Heart left ventricle (tissue), 16 donors: ENCODE data around the gene KCNJ12. TPM values are rescaled to one million over a fixed set of nuclear protein-coding genes. Genes with fewer than 3 reads are reported as not detected.
"Not testable (repeated sequence)": the region's sequence is repeated elsewhere in the genome, so short reads cannot be mapped to it uniquely, and the experiment has no call there.

Experiments used
- ATAC-seq, 4 donors: fragments of 200-7000 bp; cut with Tn5 transposase; one replicate each; pipeline ENCODE4 v1.9.1; 2020 to 2022; ENCODE audit warnings: moderate library complexity in 4 of 4, mild to moderate bottlenecking in 3 of 4, moderate number of reproducible peaks in 1 of 4
- DNase-seq, 5 donors: peaks; one replicate each; pipeline ENCODE4 v3.0.0-alpha.2; 2020
- H3K27ac ChIP-seq, 12 donors: fragments of 200-600 bp; sonication (generic) in 4 of 12; one replicate each; pipeline versions ENCODE4 v1.5.0 to v1.8.0; 2016 to 2022; ENCODE audit warnings: mild to moderate bottlenecking in 2 of 12
- H3K27me3 ChIP-seq, 9 donors: fragments of 200-600 bp; sonication (generic) in 2 of 9; one replicate each; pipeline versions ENCODE4 v1.5.1 to v1.8.0; 2016 to 2022; ENCODE audit warnings: mild to moderate bottlenecking in 3 of 9
- H3K36me3 ChIP-seq, 9 donors: fragments of 200-600 bp; sonication (generic) in 2 of 9; one replicate each; pipeline versions ENCODE4 v1.5.0 to v1.8.0; 2018 to 2022; ENCODE audit warnings: mild to moderate bottlenecking in 2 of 9
- H3K4me1 ChIP-seq, 12 donors: fragments of 200-600 bp; sonication (generic) in 4 of 12; one replicate each; pipeline versions ENCODE4 v1.5.0 to v1.8.0; 2016 to 2022; ENCODE audit warnings: mild to moderate bottlenecking in 3 of 12
- H3K4me3 ChIP-seq, 12 donors: fragments of 200-600 bp; sonication (generic) in 4 of 12; one replicate each; pipeline versions ENCODE4 v1.5.0 to v1.8.0; 2017 to 2022; ENCODE audit warnings: mild to moderate bottlenecking in 9 of 12, moderate library complexity in 4 of 12
- H3K9me3 ChIP-seq, 12 donors: fragments of 200-600 bp; sonication (generic) in 4 of 12; one replicate each; pipeline versions ENCODE4 v1.5.0 to v1.8.0; 2016 to 2022; ENCODE audit warnings: mild to moderate bottlenecking in 1 of 12
- CTCF ChIP-seq, 12 donors: fragments of 200-600 bp; sonication (generic) in 4 of 12; IDR thresholded peaks; one replicate each; pipeline versions ENCODE4 v1.5.0 to v1.8.0; 2018 to 2022; ENCODE audit warnings: antibody characterized with exemption in 12 of 12, mild to moderate bottlenecking in 5 of 12
- POLR2A ChIP-seq, 2 donors: fragments of 450-650 bp; IDR thresholded peaks; one replicate each; pipeline ENCODE4 v1.6.1; 2017; ENCODE audit warnings: antibody characterized with exemption in 2 of 2, mild to moderate bottlenecking in 2 of 2, moderate library complexity in 2 of 2
- WGBS, 4 donors: extraction: QIAGEN DNeasy Blood & Tissue Kit in 2 of 4; methylation state at CpG; one replicate each; pipeline versions ENCODE4 v1.1.5 to v1.1.7; 2013 to 2018; 5-methylcytosine and 5-hydroxymethylcytosine counted together
- intact Hi-C, 10 donors: fragments of 100-400 bp; cut with DNase I; formaldehyde crosslinking; loops; one replicate each; pipeline versions ENCODE4 v1.11.1 to v1.14.2; 2022
- polyA plus RNA-seq, 2 donors: library from polyadenylated mRNA; stranded (reverse); fragments of 200-250 nt; gene quantifications; one replicate each; pipeline ENCODE4 v1.2.3, GENCODE V29; 2013
- total RNA-seq, 9 donors: library from RNA; depleted of rRNA in 2 of 9; stranded (reverse); fragments of >200 nt in 2 of 9; fragmentation: NEBNext Ultra II Directional in 3 of 9; extraction: Animal tissue kit (Norgen Biotek cat#: 25700) in 3 of 9; gene quantifications; one replicate each; pipeline versions ENCODE4 v1.1.0 to v1.2.4, GENCODE V29; 2016 to 2023
- donor health status: ischemic (EF 13 %, LVEDD 7.1; RV severe dilation, severe dysfunction).
- donor health status: healthy with polysubstance abuse.
- donor health status: DM: no; HTN: yes; CAD: no.
- donor health status: DM: no; HTN: no; CAD: no.
- donor health status: ischemic (EF 25% LVEDD 6.9; RV normal size, moderate dysfunction).
- donor health status: ischemic (EF 25% LVEDD 5.7; RV mildly dilated, moderate dysfunction).
- donor health status: healthy.
- donor health status: DM: yes; HTN: yes; CAD: no.
- donor health status: ischemic (EF 35%, LVEDD 5.7; RV mildly dilated, moderate dysfunction).
- donor health status: nonischemic (EF 11% LVEDD 7.7; RV severe dilation, severe dysfunction).
- donor health status: DM: yes; HTN: yes; CAD: no.
- donor health status: PGD.
- donor health status: ischemic (EF 29% LVEDD 5.4; RV normal size, mild dysfunction).
- donor health status: nonischemic (EF 23%, LVEDD 6.1; RV moderate dilation, normal function).

Gene KCNJ12
- total and polyA plus RNA-seq, 11 donors: 6.6 to 24.2 (median 9.0) TPM

- intact Hi-C loops: no loop called here
- 89 to 96% (median 94%) methylated on average over 9 of the region's 9 CpGs for WGBS, 4 donors
- TF ChIP-seq POLR2A (IDR thresholded peaks at IDR 0.05) (no peak), CTCF (IDR thresholded peaks at IDR 0.05) (no peak)
- peaks cover 0 to 21% (median 0%) of the 10 kb centered on the region in 12 donors for H3K4me1 ChIP-seq
- H3K4me3 ChIP-seq: no peak overlapping the region
- H3K27me3 ChIP-seq: no peaks in the 10 kb centered on the region
- no peak for DNase-seq
- H3K27ac ChIP-seq: no peak overlapping the region
- H3K9me3 ChIP-seq: no peaks in the 10 kb centered on the region
- no peak for ATAC-seq
- peaks cover 0 to 2% (median 0%) of the 10 kb centered on the region in 9 donors for H3K36me3 ChIP-seq
Measured at GRCh38 chr17:21417921-21418320, 41.8 kb downstream of the KCNJ12 start.

DNA sequence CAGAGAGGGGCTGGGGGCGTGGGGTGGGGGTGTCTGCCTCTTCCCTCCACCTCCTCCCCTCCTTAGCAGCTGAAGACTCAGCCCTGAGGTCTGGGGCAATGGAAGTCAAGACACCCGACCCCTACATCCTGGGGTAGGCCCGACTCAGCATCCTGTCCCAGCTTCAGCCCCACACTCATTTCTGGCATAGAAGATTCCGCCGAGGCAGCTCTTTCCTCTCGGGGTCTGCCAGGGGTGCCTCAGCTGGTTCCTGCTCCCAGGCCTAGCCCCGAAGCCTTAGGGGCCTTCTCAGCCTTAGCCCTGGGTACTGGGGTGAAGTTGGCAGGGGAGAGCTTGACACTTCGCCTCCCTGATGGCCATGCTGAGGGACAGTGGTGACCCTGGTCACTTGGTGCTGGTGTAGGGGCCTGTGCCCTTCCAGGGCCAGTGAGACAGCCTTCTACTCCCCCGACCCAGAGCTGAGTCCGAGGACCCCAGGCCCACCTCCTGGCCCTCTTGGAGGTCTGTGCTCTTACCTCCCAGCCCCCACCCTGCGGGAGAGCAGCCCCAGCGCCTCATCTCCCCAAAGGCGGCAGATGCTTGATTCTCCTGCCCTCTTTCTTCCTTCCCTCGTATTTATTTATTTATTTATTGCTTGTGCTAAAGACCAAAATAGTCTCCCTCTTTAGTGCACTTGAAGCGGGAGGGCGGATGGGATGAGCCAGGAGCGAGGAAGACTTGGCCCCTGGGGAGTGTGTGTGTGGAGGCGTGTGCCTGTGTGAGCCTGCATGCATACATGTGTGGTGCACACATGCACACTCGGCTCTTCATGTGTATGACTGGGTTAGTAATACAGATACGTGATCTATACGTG, 42.5 kb downstream of the KCNJ12 start:
- H3K4me3 ChIP-seq: no peak overlapping the region
- TF ChIP-seq CTCF (IDR thresholded peaks at IDR 0.05): no peak
- TF ChIP-seq POLR2A (IDR thresholded peaks at IDR 0.05): no peak
- H3K27ac ChIP-seq: no peak overlapping the region
- H3K9me3 ChIP-seq: no peaks in the 10 kb centered on the region
- peaks cover 0 to 2% (median 0%) of the 10 kb centered on the region in 9 donors for H3K36me3 ChIP-seq
- intact Hi-C loops: no loop called here
- ATAC-seq (no peak), DNase-seq (no peak)
- peaks cover 0 to 26% (median 2%) of the 10 kb centered on the region in 12 donors for H3K4me1 ChIP-seq
- 71 to 84% (median 77%) methylated on average over 18 to 21 of the region's 21 CpGs for WGBS, 4 donors
- H3K27me3 ChIP-seq: no peaks in the 10 kb centered on the region

GRCh38 chr17:21419299-21420239, 43.4 kb downstream of the KCNJ12 start:
- no peak overlapping the region for H3K4me3 ChIP-seq
- DNase-seq (peak in 1 of 5 donors; percentile 55), ATAC-seq (peak in 3 of 4 donors; percentile 2 to 27 (median 15))
- 68 to 72% (median 72%) methylated on average over 25 of the region's 25 CpGs for WGBS, 4 donors
- H3K9me3 ChIP-seq: no peaks in the 10 kb centered on the region
- H3K27ac ChIP-seq: peak overlapping the region in 1 of 12 donors; percentile 27
- intact Hi-C loops: loop anchor here in 1 of 10 donors (5.0 kb wide), 1 partner anchor 288 kb away; no protein-coding TSS in a partner anchor
- H3K4me1 ChIP-seq: peaks cover 0 to 26% (median 2%) of the 10 kb centered on the region in 12 donors
- TF ChIP-seq POLR2A (IDR thresholded peaks at IDR 0.05) (no peak), CTCF (IDR thresholded peaks at IDR 0.05) (no peak)
- H3K27me3 ChIP-seq: no peaks in the 10 kb centered on the region
- H3K36me3 ChIP-seq: peaks cover 0 to 2% (median 0%) of the 10 kb centered on the region in 9 donors

- not testable (repeated sequence) for H3K36me3 ChIP-seq, H3K4me3 ChIP-seq, ATAC-seq, H3K9me3 ChIP-seq, H3K27ac ChIP-seq, H3K27me3 ChIP-seq
- H3K4me1 ChIP-seq: peaks cover 0 to 26% (median 2%) of the 10 kb centered on the region in 12 donors
- intact Hi-C loops: loop anchor here in 1 of 10 donors (5.0 kb wide), 1 partner anchor 287 kb away; no protein-coding TSS in a partner anchor
- DNase-seq: peak in 1 of 5 donors; percentile 52
- WGBS, 4 donors: 80 to 86% (median 82%) methylated on average over 9 to 11 of the region's 11 CpGs
Measured at GRCh38 chr17:21420503-21421090, 44.4 kb downstream of the KCNJ12 start.

DNA sequence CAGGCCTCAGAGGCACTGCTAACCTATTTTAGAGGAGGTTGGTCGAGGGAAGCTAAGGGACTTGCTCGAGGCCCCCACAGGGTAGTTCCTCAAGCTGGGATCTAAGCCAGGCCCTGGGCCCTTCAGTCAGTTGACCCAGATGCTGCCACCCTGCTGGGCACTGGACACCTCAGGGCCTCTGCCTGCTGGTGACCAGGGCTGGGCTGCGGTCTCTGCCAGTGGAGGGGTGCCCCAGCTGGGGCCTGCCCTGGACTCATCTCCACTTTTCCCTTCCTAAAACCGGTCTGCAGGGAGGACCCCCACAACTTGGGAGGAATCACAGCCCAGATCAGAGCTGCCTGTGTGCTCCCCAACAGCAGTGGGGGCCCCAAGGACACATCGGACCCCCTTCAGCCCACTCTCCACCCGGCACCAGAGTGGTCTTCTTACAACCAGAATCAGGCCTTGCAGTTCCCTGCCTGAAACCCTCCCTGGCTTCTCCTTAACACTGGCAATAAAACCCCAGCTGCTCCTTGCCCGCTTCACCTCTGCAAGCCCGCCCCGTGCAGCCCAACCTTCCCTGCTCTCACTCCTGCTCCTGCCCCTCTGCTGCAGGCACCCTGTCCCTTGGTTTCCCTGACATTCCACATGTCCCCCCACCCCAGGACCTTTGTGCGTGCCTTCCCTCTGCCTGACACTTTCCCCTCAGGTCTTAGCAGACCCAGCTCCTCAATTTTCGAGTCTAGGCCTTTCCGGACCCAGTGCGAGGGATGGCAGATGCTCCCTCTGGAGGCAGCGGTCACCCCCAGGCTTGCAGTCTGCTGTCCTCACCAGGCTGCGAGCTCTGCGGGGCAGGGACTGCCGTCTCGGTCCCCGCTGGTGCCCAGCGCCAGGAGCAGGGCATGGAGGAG, 45.5 kb downstream of the KCNJ12 start:
- H3K36me3 ChIP-seq, H3K27ac ChIP-seq, H3K27me3 ChIP-seq, H3K4me3 ChIP-seq, H3K9me3 ChIP-seq: not testable (repeated sequence)
- DNase-seq (peak in 1 of 5 donors; percentile 52), ATAC-seq (peak in 2 of 4 donors; percentile 3 to 5)
- 82 to 85% (median 84%) methylated on average over 16 to 20 of the region's 20 CpGs for WGBS, 4 donors
- intact Hi-C loops: loop anchor here in 1 of 10 donors (5.0 kb wide), 1 partner anchor 286 kb away; no protein-coding TSS in a partner anchor
- peaks cover 0 to 26% (median 2%) of the 10 kb centered on the region in 12 donors for H3K4me1 ChIP-seq
